ENCODE results near the gene CALML4.

DNA sequence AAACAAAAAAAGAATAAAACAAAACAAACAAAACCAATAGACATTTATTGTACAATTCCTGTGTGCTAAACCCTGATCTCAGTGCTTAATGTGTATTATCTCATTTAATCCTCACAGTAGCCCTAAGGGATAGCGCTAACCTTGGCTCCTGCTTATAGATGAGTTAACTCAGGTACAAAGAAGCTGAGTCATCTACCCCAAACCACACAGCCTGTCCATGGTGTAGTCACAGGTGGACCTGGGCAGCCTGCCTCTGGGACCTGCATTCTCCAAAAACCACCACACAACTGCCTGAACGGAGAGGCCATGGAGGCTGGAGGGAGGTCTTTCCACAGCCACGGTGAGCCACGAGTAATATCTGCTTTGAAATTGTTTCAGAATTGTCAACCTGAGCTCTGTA lies 29.9 kb upstream of the CALML4 start:
- TF ChIP-seq, protein P1, sequence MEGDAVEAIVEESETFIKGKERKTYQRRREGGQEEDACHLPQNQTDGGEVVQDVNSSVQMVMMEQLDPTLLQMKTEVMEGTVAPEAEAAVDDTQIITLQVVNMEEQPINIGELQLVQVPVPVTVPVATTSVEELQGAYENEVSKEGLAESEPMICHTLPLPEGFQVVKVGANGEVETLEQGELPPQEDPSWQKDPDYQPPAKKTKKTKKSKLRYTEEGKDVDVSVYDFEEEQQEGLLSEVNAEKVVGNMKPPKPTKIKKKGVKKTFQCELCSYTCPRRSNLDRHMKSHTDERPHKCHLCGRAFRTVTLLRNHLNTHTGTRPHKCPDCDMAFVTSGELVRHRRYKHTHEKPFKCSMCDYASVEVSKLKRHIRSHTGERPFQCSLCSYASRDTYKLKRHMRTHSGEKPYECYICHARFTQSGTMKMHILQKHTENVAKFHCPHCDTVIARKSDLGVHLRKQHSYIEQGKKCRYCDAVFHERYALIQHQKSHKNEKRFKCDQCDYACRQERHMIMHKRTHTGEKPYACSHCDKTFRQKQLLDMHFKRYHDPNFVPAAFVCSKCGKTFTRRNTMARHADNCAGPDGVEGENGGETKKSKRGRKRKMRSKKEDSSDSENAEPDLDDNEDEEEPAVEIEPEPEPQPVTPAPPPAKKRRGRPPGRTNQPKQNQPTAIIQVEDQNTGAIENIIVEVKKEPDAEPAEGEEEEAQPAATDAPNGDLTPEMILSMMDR (IDR thresholded peaks at IDR 0.05): no peak
- TF ChIP-seq POLR2A (IDR thresholded peaks at IDR 0.05) (no peak), POLR2AphosphoS5 (IDR thresholded peaks at IDR 0.05) (no peak), EP300 (IDR thresholded peaks at IDR 0.05) (no peak)
